Measurements from ENCODE around the gene CROCC.
"Not testable (repeated sequence)": the region's sequence is repeated elsewhere in the genome, so short reads cannot be mapped to it uniquely, and the experiment has no call there.

Gene CROCC, protein sequence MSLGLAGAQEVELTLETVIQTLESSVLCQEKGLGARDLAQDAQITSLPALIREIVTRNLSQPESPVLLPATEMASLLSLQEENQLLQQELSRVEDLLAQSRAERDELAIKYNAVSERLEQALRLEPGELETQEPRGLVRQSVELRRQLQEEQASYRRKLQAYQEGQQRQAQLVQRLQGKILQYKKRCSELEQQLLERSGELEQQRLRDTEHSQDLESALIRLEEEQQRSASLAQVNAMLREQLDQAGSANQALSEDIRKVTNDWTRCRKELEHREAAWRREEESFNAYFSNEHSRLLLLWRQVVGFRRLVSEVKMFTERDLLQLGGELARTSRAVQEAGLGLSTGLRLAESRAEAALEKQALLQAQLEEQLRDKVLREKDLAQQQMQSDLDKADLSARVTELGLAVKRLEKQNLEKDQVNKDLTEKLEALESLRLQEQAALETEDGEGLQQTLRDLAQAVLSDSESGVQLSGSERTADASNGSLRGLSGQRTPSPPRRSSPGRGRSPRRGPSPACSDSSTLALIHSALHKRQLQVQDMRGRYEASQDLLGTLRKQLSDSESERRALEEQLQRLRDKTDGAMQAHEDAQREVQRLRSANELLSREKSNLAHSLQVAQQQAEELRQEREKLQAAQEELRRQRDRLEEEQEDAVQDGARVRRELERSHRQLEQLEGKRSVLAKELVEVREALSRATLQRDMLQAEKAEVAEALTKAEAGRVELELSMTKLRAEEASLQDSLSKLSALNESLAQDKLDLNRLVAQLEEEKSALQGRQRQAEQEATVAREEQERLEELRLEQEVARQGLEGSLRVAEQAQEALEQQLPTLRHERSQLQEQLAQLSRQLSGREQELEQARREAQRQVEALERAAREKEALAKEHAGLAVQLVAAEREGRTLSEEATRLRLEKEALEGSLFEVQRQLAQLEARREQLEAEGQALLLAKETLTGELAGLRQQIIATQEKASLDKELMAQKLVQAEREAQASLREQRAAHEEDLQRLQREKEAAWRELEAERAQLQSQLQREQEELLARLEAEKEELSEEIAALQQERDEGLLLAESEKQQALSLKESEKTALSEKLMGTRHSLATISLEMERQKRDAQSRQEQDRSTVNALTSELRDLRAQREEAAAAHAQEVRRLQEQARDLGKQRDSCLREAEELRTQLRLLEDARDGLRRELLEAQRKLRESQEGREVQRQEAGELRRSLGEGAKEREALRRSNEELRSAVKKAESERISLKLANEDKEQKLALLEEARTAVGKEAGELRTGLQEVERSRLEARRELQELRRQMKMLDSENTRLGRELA (N-terminal part only)

GRCh38 chr1:16921391-16922185 lies at the start of gene CROCC:
CROCC (plus strand) TSS chr1:16921931; CDS start chr1:16922019, 88 bp downstream.
- no peak for DNase-seq (ENCODE audit: low read depth in 2 of 2)

GRCh38 chr1:16872152-16873075 lies 49.3 kb upstream of the CROCC start:
- DNase-seq (ENCODE audit: low read depth in 2 of 2): peak; percentile 52 to 72

DNA sequence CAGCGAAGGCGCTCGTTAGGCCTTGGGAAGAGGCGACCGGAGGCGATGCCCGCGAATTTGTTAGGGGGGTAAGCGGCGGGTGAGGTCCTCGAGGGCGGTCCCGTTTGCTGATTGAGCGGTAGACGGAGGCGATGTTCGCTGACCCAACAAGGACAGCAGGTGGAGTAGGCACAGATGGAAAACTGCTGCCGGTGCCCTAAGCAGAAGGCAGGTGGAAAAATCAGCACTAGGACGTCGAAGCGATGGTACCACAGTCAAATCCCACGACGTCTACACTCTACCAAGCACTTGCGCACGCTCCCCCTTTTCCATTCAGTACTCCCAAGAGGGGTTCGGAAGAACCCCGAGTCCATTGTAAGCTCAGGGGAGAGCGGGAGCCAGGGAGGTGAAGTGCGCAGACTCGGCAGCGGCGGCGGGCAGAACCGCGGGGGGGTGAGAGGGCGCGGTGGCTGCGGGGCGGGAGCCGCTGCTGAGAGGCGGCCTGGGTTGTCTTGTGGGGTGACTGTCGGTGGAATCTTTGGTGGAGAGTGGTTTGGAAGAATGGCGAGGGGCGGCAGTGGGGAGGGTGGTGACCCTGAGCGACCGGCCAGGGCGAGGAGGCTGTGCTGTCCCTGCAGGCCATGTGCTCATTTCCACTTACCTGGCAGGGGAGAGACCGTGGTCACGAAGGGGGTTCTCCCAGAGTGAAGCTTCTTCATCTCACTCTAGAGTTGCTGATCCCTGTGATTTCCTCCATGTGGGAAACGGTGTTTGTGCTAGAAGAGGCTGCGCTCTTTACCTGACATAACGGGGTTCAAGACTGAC lies 48.5 kb upstream of the CROCC start:
- peak; percentile 26 to 32 for DNase-seq (ENCODE audit: low read depth in 2 of 2)

DNA sequence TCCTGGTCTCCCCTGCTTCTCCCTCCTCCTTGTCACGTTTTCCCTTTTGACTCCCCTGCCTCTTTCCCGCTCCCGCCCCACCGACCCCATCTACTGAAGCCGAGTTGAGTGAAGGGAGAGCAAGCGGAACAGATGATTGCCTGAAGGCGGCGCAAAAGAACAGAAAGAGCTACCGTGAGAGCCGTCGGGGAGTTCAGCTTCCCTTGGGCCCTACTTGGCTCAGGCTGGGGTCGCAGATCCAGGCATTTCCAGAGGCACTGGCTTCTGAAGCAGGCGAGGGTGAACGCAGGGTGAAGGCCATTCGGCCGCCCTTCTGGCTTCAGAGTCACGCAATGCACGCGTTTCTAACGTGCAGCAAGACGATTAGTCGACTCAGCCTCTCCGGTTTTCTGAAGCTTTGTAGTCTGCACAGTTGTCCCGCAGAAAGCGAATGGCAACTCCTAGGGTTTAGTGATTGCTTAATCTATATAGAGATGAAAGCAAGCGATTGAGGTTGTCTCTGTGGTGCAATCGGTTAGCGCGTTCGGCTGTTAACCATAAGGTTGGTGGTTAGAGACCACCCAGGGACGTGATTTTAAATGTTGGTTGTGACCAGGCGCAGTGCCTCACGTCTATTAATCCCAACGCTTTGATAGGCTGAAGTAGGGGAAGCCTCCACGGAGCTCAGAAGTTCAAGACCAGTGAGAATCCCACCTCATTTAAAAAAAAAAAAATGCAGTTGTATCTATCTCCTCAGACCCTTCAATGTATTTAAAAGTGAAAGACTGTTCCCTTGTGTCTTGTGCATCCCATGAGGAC lies 46.6 kb upstream of the CROCC start:
- not testable (repeated sequence) for DNase-seq (ENCODE audit: low read depth in 2 of 2)

DNA sequence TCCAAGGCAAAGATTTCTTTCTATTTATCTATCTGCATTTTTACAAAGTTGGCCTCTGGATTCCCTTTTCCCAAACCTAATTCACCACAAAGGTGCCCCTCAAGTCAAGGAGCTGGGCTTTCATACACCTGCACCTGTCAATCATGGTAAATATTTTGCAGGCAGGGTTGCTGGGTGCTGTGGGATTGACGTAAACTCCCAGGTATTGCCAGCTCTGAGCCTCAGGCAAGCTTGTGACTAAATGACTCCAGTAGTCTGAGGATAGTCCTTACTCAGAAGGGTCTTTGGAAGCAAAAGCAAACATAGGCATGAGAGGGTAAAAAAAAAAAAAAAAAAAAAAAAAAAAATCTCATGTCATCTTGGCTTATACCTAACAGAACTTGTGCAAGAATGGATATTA lies 40.0 kb upstream of the CROCC start:
- DNase-seq (ENCODE audit: low read depth in 2 of 2): not testable (repeated sequence)

DNA sequence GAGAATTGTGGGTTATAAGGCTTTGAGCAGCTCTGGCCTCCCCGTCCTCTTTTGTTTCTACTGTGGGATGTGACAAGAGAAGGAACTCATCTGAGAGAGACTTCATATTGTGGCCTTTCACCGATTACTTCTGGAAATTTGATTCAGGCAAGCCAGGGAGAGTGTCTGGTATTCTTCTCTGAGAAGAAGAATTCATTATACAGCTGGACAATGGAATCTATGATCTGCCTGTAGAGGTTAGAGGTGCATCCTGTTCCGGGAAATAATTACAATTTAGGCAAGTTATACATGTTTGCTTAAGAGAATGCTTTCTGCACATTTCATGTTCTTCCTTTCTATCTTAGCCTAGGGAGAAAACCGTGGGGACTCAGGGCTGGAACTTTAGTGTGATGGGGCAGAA lies 38.7 kb upstream of the CROCC start:
- DNase-seq (ENCODE audit: low read depth in 2 of 2): no peak

DNA sequence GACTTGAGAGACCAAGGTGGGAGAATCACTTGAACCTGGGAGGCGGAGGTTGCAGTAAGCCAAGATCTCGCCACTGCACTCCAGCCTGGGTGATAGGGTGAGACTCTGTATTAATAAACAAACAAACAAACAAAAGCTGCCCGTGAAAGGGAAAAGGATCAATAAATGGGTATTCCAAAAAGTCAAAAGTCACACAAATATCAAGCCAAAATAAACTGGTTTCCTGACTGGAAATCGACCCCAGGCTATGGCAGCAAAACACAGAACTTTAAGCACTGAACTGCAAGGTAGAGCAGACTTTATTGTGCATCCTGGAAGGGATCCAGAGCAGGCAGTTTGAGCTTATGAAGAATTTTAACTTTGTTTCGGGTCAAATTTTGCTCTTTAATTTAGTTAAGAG lies 37.2 kb upstream of the CROCC start:
- not testable (repeated sequence) for DNase-seq (ENCODE audit: low read depth in 2 of 2)

DNA sequence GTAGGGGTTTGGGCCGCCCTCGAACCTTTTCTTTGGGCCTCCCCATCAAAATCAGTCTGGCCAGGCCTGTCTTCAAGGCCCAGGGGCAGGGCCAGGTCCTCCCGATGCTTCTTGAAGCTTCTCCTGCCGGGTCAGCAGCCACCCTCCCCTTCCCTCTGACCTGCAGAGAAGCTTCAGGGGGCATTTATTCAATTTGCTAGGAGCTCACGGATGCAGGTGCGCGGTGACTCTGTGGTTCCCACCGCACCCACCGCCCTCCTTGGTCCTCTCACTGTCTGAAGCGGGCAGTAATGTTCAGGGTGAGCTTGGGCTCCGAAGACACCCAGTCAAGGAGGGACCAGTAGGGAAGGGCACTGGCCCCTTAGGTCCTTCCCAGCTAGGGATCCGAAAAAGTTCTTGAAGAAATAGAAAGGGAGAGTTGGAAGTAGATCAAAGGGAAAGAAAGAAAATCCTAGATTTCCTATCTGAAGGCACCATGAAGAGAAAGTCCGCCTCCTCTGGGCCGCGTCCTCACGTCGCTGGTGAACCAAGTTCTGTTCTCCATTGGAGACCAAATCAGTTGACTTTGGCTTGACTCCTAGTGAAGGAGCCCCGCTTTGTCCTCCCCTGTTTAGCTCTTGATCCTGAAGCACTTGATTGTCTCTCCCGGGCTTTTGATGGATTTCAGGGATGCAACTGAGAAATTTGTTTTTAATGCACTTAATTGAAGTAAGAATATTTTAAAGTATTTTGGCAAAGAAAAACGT lies 34.7 kb upstream of the CROCC start:
- DNase-seq (ENCODE audit: low read depth in 2 of 2): no peak

DNA sequence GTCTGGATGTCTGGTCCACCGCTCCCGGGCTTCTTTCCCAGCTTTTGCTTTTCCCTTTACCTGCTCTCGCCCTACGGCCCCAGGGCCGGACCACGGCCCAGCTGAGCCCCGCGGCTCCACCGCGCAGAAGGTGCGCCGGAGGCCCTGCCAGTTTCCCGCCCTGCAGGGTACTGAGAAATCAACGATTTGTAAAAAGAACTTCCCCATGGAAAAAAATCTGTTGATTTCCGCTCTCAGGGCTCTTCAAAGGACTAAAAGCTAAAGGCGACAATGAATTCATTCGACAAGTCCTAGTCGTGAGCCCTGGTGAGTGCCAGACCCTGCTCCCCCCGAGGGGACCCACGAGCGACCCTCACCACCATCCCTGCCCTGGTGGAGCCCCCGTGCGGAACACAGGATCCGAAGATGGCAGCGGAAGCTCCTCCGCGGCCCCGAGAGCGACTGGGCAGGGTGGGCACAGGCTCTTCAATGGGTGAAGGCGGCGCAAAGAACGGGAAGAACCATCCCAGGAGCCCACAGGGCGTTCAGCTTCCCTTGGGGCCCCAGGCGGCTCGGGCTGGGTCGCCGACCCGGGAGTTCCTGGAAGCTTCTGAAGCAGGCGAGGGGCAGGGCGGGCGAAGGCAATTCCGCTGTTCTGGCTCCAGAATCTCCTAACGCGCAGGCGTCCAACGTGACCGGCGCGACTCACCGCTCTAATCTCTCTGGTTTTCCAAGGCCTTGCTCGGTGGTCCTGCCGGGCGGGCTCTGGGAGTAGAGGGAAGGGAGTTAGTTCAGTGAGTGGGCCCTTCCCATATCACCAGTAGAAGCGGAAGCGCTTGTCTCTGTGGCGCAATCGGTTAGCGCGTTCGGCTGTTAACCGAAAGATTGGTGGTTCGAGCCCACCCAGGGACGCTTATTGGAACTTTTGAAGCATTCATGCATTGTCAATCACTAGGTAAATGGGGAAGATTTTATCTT lies 32.6 kb upstream of the CROCC start:
- peak; percentile 65 to 81 for DNase-seq (ENCODE audit: low read depth in 2 of 2)

- not testable (repeated sequence) for DNase-seq (ENCODE audit: low read depth in 2 of 2)
Measured at GRCh38 chr1:16890539-16891021, 31.2 kb upstream of the CROCC start.

- not testable (repeated sequence) for DNase-seq (ENCODE audit: low read depth in 2 of 2)
Measured at GRCh38 chr1:16891057-16891456, 30.7 kb upstream of the CROCC start.

DNA sequence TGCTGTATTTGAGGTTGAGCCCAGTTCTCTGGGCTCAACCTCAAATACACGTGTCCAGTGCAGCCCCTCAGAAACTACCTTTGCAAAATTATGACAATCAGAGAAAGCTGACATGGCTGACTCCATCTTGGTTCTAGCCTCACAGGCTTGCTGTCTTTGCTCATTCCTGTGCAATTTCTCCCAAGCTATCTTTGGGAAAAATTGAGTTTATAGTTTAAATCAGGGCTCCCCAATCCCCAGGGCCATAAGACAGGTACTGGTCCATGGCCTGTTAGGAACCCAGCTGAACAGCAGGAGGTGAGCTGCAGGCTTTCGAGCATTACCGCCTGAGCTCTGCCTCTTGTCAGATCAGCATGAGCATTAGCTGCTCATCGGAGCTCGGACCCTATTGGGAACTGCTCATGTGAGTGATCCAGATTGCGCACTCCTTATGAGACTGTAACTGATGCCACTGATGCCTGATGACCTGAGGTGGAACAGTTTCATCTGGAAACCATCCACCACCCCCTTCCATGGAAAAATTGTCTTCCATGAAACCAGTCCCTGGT lies 28.7 kb upstream of the CROCC start:
- DNase-seq (ENCODE audit: low read depth in 2 of 2): not testable (repeated sequence)

- DNase-seq (ENCODE audit: low read depth in 2 of 2): not testable (repeated sequence)
Measured at GRCh38 chr1:16893796-16894195, 27.9 kb upstream of the CROCC start.

DNA sequence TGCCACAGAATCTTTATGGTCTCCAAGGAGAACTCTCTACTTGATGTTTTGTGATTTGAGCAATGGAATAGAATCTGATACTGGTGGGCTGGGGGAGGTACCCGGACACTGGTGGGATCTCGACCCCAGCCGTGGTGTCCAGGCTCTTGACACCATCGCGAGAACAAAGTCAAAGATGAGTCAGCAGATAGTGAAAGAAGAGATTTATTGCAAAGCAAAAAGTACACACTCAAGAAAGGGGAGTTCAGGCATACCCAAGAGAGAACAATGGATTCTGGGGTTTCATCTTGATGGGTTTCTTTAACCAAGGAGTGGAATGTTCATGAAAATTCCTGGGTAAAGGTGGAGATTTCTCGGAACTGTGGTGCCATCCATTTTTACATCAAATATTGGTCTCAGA lies 27.4 kb upstream of the CROCC start:
- not testable (repeated sequence) for DNase-seq (ENCODE audit: low read depth in 2 of 2)

- not testable (repeated sequence) for DNase-seq (ENCODE audit: low read depth in 2 of 2)
Measured at GRCh38 chr1:16895233-16895597, 26.5 kb upstream of the CROCC start.

Measured in stimulated activated CD4-positive, alpha-beta T cell treated with anti-CD3 and anti-CD28 coated beads, Interleukin-12 subunit alpha, Interleukin-12 subunit beta, amount 100 ng/mL, for 24 hours (primary cell).